HG03442 (cell line): ENCODE results near the gene NECTIN2.
"Not testable (repeated sequence)": the region's sequence is repeated elsewhere in the genome, so short reads cannot be mapped to it uniquely, and the experiment has no call there.

Experiments used
- ATAC-seq: cut with Tn5 transposase; IDR thresholded peaks from one replicate; pipeline ENCODE4 v1.9.1; 2021; ENCODE audit warnings: mild to moderate bottlenecking, moderate library complexity; ENCODE audit not compliant: unreplicated experiment

Gene NECTIN2

DNA sequence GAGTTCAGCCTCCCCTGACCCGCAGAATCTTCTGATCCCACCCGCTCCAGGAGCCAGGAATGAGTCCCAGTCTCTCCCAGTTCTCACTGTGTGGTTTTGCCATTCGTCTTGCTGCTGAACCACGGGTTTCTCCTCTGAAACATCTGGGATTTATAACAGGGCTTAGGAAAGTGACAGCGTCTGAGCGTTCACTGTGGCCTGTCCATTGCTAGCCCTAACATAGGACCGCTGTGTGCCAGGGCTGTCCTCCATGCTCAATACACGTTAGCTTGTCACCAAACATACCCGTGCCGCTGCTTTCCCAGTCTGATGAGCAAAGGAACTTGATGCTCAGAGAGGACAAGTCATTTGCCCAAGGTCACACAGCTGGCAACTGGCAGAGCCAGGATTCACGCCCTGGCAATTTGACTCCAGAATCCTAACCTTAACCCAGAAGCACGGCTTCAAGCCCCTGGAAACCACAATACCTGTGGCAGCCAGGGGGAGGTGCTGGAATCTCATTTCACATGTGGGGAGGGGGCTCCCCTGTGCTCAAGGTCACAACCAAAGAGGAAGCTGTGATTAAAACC, 58.4 kb downstream of the NECTIN2 start:
- ATAC-seq, result no peak

DNA sequence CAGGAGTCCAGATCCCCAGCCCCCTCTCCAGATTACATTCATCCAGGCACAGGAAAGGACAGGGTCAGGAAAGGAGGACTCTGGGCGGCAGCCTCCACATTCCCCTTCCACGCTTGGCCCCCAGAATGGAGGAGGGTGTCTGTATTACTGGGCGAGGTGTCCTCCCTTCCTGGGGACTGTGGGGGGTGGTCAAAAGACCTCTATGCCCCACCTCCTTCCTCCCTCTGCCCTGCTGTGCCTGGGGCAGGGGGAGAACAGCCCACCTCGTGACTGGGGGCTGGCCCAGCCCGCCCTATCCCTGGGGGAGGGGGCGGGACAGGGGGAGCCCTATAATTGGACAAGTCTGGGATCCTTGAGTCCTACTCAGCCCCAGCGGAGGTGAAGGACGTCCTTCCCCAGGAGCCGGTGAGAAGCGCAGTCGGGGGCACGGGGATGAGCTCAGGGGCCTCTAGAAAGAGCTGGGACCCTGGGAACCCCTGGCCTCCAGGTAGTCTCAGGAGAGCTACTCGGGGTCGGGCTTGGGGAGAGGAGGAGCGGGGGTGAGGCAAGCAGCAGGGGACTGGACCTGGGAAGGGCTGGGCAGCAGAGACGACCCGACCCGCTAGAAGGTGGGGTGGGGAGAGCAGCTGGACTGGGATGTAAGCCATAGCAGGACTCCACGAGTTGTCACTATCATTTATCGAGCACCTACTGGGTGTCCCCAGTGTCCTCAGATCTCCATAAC, 59.5 kb downstream of the NECTIN2 start, which contains the start of gene APOE:
Gene APOE, plus strand, starts transcription at position 360 of the 724 bp plus-strand sequence. CDS start 829 bp downstream, outside the sequence.
- no peak for ATAC-seq

DNA sequence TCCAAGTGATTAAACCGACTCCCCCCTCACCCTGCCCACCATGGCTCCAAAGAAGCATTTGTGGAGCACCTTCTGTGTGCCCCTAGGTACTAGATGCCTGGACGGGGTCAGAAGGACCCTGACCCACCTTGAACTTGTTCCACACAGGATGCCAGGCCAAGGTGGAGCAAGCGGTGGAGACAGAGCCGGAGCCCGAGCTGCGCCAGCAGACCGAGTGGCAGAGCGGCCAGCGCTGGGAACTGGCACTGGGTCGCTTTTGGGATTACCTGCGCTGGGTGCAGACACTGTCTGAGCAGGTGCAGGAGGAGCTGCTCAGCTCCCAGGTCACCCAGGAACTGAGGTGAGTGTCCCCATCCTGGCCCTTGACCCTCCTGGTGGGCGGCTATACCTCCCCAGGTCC, 61.5 kb downstream of the NECTIN2 start:
- no peak for ATAC-seq

DNA sequence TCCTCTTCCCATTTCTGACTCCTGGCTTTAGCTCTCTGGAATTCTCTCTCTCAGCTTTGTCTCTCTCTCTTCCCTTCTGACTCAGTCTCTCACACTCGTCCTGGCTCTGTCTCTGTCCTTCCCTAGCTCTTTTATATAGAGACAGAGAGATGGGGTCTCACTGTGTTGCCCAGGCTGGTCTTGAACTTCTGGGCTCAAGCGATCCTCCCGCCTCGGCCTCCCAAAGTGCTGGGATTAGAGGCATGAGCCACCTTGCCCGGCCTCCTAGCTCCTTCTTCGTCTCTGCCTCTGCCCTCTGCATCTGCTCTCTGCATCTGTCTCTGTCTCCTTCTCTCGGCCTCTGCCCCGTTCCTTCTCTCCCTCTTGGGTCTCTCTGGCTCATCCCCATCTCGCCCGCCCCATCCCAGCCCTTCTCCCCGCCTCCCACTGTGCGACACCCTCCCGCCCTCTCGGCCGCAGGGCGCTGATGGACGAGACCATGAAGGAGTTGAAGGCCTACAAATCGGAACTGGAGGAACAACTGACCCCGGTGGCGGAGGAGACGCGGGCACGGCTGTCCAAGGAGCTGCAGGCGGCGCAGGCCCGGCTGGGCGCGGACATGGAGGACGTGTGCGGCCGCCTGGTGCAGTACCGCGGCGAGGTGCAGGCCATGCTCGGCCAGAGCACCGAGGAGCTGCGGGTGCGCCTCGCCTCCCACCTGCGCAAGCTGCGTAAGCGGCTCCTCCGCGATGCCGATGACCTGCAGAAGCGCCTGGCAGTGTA, 62.2 kb downstream of the NECTIN2 start:
- no peak for ATAC-seq

DNA sequence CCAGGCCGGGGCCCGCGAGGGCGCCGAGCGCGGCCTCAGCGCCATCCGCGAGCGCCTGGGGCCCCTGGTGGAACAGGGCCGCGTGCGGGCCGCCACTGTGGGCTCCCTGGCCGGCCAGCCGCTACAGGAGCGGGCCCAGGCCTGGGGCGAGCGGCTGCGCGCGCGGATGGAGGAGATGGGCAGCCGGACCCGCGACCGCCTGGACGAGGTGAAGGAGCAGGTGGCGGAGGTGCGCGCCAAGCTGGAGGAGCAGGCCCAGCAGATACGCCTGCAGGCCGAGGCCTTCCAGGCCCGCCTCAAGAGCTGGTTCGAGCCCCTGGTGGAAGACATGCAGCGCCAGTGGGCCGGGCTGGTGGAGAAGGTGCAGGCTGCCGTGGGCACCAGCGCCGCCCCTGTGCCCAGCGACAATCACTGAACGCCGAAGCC, 62.8 kb downstream of the NECTIN2 start:
- ATAC-seq, result no peak

DNA sequence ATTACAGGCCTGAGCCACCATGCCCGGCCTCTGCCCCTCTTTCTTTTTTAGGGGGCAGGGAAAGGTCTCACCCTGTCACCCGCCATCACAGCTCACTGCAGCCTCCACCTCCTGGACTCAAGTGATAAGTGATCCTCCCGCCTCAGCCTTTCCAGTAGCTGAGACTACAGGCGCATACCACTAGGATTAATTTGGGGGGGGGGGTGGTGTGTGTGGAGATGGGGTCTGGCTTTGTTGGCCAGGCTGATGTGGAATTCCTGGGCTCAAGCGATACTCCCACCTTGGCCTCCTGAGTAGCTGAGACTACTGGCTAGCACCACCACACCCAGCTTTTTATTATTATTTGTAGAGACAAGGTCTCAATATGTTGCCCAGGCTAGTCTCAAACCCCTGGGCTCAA, 63.7 kb downstream of the NECTIN2 start:
- ATAC-seq, result no peak

DNA sequence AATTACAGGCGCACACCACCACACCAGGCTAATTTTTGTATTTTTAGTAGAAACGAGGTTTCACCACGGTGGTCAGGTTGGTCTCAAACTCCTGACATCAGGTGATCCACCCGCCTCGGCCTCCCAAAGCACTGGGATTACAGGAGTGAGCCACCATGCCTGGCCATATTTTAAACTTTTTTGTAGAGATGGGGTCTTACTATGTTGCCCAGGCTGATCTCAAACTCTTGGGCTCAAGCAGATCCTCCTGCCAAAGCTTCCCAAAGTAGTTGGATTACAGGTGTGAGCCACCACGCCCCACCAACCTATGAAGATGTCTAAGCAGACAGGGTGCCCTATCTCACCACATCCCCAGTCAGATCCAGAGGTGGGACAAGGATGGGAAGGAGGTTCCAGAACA, 65.8 kb downstream of the NECTIN2 start:
- ATAC-seq, result not testable (repeated sequence)

DNA sequence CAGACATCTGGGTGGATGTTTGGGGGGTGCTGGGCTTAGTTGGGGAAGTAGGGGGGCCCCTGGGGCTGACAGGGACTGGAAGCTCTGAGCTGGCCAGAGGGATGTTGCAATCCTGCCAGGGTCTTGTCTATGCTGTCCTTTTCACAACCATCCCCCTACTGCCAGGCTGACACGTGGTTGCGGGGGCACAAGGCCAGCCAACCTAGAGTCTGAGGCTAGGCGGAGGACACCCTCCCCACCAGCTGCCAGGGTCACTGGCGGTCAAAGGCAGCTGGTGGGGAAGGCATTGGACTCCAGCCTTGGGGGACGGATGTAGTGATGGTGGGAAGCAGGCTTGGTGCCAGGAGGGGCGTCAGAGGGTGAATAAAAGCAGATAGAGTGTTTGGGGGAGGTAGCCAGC, 66.8 kb downstream of the NECTIN2 start:
- no peak for ATAC-seq

DNA sequence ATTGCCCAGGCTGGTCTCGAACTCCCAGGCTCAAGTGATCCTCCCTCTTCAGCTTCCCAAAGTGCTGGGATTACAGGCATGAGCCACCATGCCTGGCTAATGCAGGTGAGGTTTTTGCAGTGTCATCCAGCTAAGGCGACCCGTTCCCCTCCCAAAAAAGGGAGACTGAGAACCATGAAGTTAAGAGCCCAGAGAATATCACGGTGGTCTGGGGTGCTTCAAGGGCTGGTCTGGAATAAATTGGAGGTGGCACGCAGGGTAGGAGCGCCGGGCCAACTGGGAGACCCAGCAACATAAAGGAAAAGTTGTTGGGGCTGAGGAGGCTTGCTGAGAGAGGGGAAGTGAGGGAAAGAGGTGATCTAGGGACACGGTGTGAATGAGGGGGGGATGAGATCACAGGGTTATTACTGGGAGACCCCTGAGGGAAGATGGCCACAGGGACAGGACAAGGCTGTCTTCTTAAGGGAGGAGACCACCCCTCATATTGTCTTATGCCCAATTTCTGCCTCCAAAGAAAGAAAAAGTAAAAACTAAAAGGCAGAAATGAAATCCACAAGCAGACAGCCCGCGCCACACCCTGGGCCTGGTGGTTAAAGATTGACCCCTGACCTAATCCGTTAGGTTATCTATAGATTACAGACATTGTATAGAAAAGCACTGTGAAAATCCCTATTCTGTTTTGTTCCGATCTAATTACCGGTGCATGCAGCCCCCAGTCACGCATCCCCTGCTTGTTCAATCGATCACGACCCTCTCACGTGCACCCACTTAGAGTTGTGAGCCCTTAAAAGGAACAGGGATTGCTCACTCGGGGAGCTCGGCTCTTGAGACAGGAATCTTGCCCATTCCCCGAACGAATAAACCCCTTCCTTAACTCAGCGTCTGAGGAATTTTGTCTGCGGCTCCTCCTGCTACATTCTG, 67.7 kb downstream of the NECTIN2 start:
- not testable (repeated sequence) for ATAC-seq

DNA sequence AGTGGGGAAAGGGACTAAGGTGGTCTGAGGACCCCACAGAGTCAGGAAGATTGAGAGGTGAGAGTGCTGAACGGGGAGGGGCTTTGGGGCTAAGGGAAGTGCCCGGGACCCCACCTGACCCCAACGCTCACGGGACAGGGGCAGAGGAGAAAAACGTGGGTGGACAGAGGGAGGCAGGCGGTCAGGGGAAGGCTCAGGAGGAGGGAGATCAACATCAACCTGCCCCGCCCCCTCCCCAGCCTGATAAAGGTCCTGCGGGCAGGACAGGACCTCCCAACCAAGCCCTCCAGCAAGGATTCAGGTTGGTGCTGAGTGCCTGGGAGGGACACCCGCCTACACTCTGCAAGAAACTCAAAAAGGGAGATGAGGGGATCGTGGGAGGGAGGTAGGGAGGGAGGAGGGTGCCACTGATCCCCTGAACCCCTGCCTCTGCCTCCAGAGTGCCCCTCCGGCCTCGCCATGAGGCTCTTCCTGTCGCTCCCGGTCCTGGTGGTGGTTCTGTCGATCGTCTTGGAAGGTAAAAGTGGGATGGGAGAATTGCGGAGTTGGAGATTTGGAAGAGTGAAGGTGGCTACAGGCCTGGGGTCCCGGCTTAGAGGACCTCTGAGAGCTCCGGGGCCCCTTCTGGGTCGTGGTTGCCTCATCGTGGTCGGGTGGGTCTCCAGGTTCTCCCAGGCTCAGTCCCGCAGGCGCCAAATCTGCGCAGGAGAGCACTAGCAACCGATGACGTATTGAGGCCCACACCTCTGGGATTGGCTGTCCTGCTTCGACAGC, 68.5 kb downstream of the NECTIN2 start, which contains the start of gene APOC1:
Gene APOC1, plus strand, starts transcription at position 176 of the 774 bp plus-strand sequence. Its CDS starts 284 bp downstream, at position 460.
- peak; percentile 88 for ATAC-seq

DNA sequence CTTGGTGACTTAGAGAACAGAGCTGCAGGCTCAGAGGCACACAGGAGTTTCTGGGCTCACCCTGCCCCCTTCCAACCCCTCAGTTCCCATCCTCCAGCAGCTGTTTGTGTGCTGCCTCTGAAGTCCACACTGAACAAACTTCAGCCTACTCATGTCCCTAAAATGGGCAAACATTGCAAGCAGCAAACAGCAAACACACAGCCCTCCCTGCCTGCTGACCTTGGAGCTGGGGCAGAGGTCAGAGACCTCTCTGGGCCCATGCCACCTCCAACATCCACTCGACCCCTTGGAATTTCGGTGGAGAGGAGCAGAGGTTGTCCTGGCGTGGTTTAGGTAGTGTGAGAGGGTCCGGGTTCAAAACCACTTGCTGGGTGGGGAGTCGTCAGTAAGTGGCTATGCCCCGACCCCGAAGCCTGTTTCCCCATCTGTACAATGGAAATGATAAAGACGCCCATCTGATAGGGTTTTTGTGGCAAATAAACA, 78.2 kb downstream of the NECTIN2 start:
- no peak for ATAC-seq

DNA sequence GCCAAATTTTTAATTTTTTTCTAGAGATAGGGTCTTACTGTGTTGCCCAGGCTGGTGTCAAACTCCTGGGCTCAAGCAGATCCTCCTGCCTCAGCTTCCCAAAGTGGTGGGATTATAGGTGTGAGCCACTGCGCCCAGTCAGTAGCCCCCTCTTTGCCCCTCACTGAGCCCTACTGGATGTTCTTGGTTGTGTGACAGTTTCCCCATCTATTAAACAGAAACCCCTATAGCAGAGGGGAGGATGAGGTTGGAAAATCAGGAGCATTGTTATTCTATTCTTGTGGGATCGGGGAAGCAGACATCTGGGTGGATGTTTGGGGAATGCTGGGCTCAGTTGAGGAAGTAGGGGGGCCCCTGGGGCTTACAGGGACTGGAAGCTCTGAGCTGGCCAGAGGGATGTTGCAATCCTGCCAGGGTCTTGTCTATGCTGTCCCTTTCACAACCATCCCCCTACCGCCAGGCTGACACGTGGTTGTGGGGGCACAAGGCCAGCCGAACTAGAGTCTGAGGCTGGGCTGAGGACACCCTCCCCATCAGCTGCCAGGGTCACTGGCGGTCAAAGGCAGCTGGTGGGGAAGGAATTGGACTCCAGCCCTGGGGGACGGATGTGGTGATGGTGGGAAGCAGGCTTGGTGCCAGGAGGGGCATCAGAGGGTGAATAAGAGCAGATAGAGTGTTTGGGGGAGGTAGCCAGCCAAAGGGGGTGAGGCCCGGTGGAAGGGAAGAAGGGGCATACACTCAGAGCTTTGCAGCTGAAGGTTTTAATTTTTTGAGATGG, 79.2 kb downstream of the NECTIN2 start:
- ATAC-seq, result no peak

DNA sequence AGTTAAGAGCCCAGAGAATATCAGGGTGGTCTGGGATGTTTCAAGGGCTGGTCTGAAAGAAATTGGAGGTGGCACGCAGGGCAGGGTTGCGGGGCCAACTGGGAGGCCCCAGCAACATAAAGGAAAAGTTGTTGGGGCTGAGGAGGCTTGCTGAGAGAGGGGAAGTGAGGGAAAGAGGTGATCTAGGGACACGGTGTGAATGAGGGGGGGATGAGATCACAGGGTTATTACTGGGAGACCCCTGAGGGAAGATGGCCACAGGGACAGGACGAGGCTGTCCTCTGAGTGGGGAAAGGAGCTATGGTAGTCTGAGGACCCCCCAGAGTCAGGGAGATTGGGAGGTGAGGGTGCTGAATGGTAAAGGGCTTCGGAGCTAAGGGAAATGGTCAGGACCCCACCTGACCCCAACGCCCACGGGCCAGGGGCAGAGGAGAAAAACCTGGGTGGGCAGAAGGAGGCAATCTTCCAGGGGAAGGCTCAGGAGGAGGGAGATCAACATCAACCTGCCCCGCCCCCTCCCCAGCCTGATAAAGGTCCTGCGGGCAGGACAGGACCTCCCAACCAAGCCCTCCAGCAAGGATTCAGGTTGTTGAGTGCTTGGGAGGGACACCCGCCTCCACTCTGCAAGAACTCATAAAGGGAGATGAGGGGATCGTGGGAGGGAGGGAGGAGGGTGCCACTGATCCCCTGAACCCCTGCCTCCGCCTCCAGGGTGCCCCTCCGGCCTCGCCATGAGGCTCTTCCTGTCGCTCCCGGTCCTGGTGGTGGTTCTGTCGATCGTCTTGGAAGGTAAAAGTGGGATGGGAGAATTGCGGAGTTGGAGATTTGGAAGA, 80.4 kb downstream of the NECTIN2 start:
- ATAC-seq, result not testable (repeated sequence)

DNA sequence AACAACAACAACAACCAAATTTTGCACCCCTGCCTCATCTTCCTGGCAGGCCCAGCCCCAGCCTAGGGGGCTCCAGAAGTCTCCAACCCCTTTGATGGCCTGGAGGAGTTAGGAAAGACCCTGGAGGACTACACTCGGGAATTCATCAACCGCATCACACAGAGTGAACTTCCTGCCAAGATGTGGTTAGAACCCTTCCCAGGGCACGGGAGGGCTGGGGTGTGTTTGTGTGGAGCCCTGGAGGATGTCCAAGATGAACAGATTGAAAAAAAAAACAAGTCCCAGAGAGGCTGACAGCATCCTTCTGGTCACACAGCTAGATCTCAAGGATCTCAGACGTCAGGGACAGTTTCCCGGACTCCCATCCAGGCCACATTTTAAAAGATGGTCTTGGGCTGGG, 81.6 kb downstream of the NECTIN2 start:
- no peak for ATAC-seq

DNA sequence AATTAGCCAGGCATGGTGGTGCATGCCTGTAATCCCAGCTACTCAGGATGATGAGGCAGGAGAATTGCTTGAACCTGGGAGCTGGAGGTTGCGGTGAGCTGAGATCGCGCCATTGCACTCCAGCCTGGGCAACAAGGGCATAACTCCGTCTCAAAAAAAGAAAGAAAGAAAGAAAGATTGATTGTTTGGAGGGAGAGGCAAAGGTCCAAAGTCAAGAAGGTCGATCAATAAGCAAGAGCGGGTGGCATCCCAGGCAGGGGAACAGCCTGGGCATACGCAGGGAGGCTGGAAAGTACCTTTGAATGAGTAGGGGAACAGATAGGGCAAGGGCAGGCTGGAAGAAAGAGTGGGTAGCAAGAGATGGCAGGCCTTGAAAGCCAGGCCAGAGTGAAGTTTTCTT, 84.0 kb downstream of the NECTIN2 start:
- no peak for ATAC-seq

DNA sequence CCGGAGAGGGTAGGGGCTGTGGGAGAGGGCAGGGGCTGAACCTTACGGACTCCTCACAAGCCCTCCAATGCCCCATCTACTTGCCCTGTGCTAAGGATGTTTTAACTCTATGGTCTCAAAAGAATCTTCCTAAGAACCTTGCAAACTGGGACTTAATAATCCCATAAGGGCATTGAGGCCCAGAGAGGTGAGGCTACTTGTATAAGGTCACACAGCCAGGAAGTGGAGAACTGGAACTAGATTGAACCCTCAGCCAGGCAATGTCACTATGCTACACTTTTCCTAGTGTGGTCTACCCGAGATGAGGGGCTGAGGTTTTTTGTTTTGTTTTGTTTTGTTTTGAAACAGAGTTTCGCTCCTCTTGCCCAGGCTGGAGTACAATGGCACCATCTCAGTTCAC, 85.4 kb downstream of the NECTIN2 start:
- ATAC-seq, result no peak
